ENCODE measurements around the gene DOK5. TPM values are rescaled to one million over a fixed set of nuclear protein-coding genes. Genes with fewer than 3 reads are reported as not detected.

DOK5 gene
- total RNA-seq, 1 donor from 2014 or later = 3.5 TPM

DNA sequence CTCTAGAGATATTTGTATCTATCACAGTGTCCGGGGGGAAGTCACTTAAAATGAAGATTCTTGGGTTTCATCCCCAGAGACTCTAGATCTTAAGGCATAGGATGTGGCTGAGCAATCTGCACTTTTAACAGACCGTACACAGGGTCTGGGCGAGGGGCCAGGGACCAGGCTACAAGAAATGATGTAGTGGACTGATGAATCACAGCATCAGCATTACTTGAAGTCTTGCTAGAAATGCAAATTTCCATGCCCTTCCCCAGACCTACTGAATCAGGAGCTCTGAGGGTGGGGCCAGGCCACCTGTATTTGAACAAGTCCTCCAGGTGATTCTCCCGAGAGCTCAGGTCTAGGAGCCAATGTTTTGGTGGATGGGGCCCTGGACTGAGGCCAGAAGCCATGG, 168.4 kb downstream of the DOK5 start:
- DNase-seq (ENCODE audit: low read depth) = peak; percentile 37
- no peak overlapping the region for H3K4me3 ChIP-seq (ENCODE audit: low read depth, low read length)
- no peaks in the 10 kb centered on the region for H3K27me3 ChIP-seq (ENCODE audit: control insufficient read depth, insufficient read depth, low read length)
- TF ChIP-seq, protein P1, sequence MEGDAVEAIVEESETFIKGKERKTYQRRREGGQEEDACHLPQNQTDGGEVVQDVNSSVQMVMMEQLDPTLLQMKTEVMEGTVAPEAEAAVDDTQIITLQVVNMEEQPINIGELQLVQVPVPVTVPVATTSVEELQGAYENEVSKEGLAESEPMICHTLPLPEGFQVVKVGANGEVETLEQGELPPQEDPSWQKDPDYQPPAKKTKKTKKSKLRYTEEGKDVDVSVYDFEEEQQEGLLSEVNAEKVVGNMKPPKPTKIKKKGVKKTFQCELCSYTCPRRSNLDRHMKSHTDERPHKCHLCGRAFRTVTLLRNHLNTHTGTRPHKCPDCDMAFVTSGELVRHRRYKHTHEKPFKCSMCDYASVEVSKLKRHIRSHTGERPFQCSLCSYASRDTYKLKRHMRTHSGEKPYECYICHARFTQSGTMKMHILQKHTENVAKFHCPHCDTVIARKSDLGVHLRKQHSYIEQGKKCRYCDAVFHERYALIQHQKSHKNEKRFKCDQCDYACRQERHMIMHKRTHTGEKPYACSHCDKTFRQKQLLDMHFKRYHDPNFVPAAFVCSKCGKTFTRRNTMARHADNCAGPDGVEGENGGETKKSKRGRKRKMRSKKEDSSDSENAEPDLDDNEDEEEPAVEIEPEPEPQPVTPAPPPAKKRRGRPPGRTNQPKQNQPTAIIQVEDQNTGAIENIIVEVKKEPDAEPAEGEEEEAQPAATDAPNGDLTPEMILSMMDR (IDR thresholded peaks at IDR 0.05; ENCODE audit: insufficient read depth, low read length, poor library complexity, severe bottlenecking) = no peak
- H3K36me3 ChIP-seq (ENCODE audit: control insufficient read depth, insufficient read depth, low read length) = no peaks in the 10 kb centered on the region

DNA sequence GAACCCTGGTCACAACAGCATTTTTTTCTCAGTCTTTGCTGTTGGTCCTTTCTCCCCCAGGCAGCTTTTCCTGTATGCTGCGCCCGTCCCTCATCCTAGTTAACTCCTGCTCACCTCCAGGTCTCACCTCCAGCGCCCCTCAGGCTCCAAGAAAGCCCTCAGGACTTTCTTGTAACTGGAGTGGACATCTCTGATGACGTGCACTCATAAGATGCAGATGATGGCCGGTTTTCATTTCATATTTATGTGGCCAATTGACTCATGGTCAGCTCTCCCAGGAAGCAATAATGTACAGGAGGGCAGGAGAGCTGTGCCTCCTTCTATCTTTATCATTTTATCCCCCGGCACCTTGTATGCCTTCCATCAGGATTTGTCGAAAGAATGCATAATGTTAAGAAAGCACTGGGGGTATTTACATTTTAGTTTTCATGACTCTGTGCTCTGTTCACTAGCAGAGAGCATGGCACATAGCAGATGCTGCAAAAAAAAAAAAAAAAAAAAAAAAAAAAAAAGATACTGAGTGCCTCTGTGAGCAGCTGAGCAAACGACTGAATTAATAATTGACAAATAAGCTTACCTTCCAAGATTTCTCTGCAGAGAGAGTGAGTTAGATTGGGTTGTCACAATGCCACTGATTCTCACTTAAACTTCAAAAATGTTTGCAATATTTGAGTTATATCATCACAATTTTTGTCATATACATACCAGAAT, 170.2 kb downstream of the DOK5 start:
- Histone ChIP-seq H3K4me3 (ENCODE audit: low read depth, low read length) (no peak overlapping the region), H3K27me3 (ENCODE audit: control insufficient read depth, insufficient read depth, low read length) (no peaks in the 10 kb centered on the region), H3K36me3 (ENCODE audit: control insufficient read depth, insufficient read depth, low read length) (no peaks in the 10 kb centered on the region)
- TF ChIP-seq, protein P1 (IDR thresholded peaks at IDR 0.05; ENCODE audit: insufficient read depth, low read length, poor library complexity, severe bottlenecking) = no peak
- DNase-seq (ENCODE audit: low read depth) = peak; percentile 31

DNA sequence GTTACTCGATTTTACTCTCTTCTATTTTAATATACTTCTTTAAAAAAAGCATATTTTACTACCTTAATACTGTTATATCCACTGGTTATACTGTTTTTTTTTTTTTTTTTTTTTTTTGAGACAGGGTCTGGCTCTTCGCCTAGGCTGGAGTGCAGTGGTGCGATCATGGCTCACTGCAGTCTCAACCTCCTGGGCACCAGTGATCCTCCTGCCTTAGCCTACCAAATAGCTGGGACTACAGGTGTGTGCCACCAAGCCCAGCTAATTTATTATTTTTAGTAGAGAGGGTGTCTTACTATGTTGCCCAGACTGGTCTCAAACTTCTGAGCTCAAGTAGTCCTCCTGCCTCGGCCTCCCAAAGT, 170.7 kb downstream of the DOK5 start:
- Histone ChIP-seq H3K4me3 (ENCODE audit: low read depth, low read length) (no peak overlapping the region), H3K27me3 (ENCODE audit: control insufficient read depth, insufficient read depth, low read length) (no peaks in the 10 kb centered on the region), H3K36me3 (ENCODE audit: control insufficient read depth, insufficient read depth, low read length) (no peaks in the 10 kb centered on the region)
- TF ChIP-seq, protein P1 (IDR thresholded peaks at IDR 0.05; ENCODE audit: insufficient read depth, low read length, poor library complexity, severe bottlenecking) = no peak
- DNase-seq (ENCODE audit: low read depth) = no peak

DNA sequence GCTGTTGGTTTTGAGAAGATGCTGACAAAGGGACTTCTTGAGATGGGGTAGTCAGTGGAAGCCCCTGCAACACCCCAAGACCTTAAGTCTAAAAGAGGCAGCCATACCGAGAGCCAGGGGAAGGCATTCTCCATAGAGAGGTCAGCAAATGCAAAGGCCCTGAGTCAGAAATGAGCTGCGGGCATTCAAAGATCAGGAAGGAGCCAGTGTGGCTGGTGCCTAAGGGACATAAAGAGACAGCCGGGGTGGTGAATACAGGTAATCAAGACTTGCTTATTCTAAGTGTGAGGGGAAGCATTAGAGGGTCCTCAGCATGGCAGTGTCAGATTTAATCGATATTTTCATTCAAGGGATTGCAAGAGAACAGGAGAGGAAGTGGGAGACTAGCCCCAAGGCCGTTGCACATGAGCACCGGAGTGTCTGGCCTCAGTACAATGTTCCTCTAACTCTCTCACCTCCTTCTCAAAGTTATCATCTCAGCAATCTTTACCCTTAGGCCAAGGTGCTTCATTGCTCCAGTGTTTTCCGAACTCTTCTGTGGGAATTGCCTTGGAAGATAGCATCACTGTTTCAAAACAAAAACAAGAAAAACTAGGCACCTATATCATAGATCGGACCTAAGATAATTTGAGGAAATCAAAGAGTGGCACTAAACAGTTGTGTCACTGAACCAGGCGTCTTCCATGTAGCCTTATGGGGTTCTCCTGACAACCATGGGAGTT, 173.2 kb downstream of the DOK5 start:
- DNase-seq (ENCODE audit: low read depth) = no peak
- TF ChIP-seq, protein P1 (IDR thresholded peaks at IDR 0.05; ENCODE audit: insufficient read depth, low read length, poor library complexity, severe bottlenecking) = no peak

DNA sequence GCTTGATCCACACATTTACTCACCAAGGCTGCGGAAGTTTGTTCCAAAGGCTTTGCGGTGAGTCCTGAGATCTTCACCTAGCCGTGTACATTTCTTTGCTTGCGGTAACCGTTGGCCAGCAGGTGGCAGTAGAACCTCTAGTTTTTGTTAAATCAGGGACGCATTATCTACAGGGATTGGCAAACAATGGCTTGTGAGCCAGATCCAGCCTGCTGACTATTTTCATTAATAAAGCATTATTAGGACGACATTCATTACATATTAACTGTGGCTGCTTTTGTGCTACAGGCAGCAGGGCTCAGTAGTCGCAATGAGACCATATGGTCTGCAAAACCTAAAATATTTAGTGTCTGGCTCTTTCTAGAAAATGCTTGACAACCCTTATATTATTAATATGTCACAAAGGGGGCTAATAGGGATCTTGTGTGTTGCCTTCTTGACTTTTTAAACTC, 174.1 kb downstream of the DOK5 start:
- TF ChIP-seq, protein P1 (IDR thresholded peaks at IDR 0.05; ENCODE audit: insufficient read depth, low read length, poor library complexity, severe bottlenecking) = peak; percentile 87
- DNase-seq (ENCODE audit: low read depth) = peak; percentile 51
- Histone ChIP-seq H3K27me3 (ENCODE audit: control insufficient read depth, insufficient read depth, low read length) (no peaks in the 10 kb centered on the region), H3K36me3 (ENCODE audit: control insufficient read depth, insufficient read depth, low read length) (no peaks in the 10 kb centered on the region), H3K4me3 (ENCODE audit: low read depth, low read length) (no peak overlapping the region)

More for the DNA sequence above, 173.2 kb downstream of the DOK5 start:
- no peaks in the 10 kb centered on the region for H3K27me3 ChIP-seq (ENCODE audit: control insufficient read depth, insufficient read depth, low read length)
- H3K4me3 ChIP-seq (ENCODE audit: low read depth, low read length) = no peak overlapping the region
- H3K36me3 ChIP-seq (ENCODE audit: control insufficient read depth, insufficient read depth, low read length) = no peaks in the 10 kb centered on the region
